GM21423 (cell line): ENCODE measurements around the gene PLEKHM2.

ENCODE experiments used
- ATAC-seq: cut with Tn5 transposase; IDR thresholded peaks from one replicate; pipeline ENCODE4 v1.9.1; 2021; ENCODE audit warnings: mild to moderate bottlenecking, moderate library complexity; ENCODE audit not compliant: unreplicated experiment

The PLEKHM2 gene

GRCh38 chr1:15736038-15736891 is 52.1 kb downstream of the PLEKHM2 start, which contains the start of gene SLC25A34:
TSS of gene SLC25A34 (plus strand) at chr1:15736258. CDS start at chr1:15736486, 228 bp downstream.
- no peak for ATAC-seq

GRCh38 chr1:15736892-15737261 is 52.8 kb downstream of the PLEKHM2 start:
- no peak for ATAC-seq

- ATAC-seq, result no peak
Measured at GRCh38 chr1:15737324-15738319, 53.5 kb downstream of the PLEKHM2 start.

GRCh38 chr1:15738416-15739113 is 54.4 kb downstream of the PLEKHM2 start:
- ATAC-seq, result no peak

- ATAC-seq, result no peak
Measured at GRCh38 chr1:15739259-15739658, 55.1 kb downstream of the PLEKHM2 start.

- no peak for ATAC-seq
Measured at GRCh38 chr1:15739745-15740144, 55.6 kb downstream of the PLEKHM2 start.

GRCh38 chr1:15740924-15741850 is 57.1 kb downstream of the PLEKHM2 start:
- peak; percentile 54 for ATAC-seq

GRCh38 chr1:15742339-15742801 is 58.2 kb downstream of the PLEKHM2 start, which contains the start of gene TMEM82:
TSS of gene TMEM82 (plus strand) at chr1:15742499. CDS start at chr1:15742560, 61 bp downstream.
- no peak for ATAC-seq

GRCh38 chr1:15744122-15744679 is 60.1 kb downstream of the PLEKHM2 start:
- ATAC-seq, result no peak

- ATAC-seq, result no peak
Measured at GRCh38 chr1:15747378-15747777, 63.3 kb downstream of the PLEKHM2 start.

- ATAC-seq, result no peak
Measured at GRCh38 chr1:15748264-15748663, 64.1 kb downstream of the PLEKHM2 start.

- no peak for ATAC-seq
Measured at GRCh38 chr1:15748690-15749398, 64.7 kb downstream of the PLEKHM2 start.

- ATAC-seq, result no peak
Measured at GRCh38 chr1:15749399-15750291, 65.5 kb downstream of the PLEKHM2 start.

GRCh38 chr1:15750924-15751323 is 66.8 kb downstream of the PLEKHM2 start:
- no peak for ATAC-seq

GRCh38 chr1:15751717-15752116 is 67.6 kb downstream of the PLEKHM2 start:
- no peak for ATAC-seq

- no peak for ATAC-seq
Measured at GRCh38 chr1:15753776-15754175, 69.7 kb downstream of the PLEKHM2 start.

- ATAC-seq, result no peak
Measured at GRCh38 chr1:15755021-15755645, 71.0 kb downstream of the PLEKHM2 start.
